ENCODE measurements around the gene EIF3A.
"Not testable (repeated sequence)": the region's sequence is repeated elsewhere in the genome, so short reads cannot be mapped to it uniquely, and the experiment has no call there.

Gene EIF3A, protein sequence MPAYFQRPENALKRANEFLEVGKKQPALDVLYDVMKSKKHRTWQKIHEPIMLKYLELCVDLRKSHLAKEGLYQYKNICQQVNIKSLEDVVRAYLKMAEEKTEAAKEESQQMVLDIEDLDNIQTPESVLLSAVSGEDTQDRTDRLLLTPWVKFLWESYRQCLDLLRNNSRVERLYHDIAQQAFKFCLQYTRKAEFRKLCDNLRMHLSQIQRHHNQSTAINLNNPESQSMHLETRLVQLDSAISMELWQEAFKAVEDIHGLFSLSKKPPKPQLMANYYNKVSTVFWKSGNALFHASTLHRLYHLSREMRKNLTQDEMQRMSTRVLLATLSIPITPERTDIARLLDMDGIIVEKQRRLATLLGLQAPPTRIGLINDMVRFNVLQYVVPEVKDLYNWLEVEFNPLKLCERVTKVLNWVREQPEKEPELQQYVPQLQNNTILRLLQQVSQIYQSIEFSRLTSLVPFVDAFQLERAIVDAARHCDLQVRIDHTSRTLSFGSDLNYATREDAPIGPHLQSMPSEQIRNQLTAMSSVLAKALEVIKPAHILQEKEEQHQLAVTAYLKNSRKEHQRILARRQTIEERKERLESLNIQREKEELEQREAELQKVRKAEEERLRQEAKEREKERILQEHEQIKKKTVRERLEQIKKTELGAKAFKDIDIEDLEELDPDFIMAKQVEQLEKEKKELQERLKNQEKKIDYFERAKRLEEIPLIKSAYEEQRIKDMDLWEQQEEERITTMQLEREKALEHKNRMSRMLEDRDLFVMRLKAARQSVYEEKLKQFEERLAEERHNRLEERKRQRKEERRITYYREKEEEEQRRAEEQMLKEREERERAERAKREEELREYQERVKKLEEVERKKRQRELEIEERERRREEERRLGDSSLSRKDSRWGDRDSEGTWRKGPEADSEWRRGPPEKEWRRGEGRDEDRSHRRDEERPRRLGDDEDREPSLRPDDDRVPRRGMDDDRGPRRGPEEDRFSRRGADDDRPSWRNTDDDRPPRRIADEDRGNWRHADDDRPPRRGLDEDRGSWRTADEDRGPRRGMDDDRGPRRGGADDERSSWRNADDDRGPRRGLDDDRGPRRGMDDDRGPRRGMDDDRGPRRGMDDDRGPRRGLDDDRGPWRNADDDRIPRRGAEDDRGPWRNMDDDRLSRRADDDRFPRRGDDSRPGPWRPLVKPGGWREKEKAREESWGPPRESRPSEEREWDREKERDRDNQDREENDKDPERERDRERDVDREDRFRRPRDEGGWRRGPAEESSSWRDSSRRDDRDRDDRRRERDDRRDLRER (N-terminal part only)

GRCh38 chr10:119080521-119081259 is at the start of gene EIF3A:
TSS of gene EIF3A (minus strand) at chr10:119080817. CDS start at chr10:119080676, 141 bp downstream.
- FAIRE-seq = no peak

GRCh38 chr10:119129721-119130120 is 49.1 kb upstream of the EIF3A start:
- no peak for FAIRE-seq
- no peak for DNase-seq (ENCODE audit: low spot score)

More at GRCh38 chr10:119080521-119081259, at the start of gene EIF3A:
- peak; percentile 77 for DNase-seq (ENCODE audit: low spot score)

DNA sequence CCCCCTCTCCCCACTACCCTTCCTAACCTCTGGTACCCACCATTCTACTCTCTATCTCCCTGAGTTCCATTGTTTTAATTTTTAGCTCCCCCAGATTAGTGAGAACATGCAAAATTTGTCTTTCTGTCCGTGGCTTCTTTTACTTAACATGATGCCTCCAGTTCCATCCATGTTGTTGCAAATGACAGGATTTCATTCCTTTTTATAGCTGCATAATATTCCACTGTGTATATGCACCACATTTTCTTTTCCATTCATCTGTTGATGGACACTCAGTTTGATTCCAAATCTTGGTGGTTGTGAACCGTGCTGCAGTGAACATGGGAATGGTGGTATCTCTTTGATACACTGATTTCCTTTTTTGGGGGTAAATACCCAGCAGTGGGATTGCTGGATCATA is 45.3 kb upstream of the EIF3A start:
- no peak for FAIRE-seq

GRCh38 chr10:119120875-119121274 is 40.3 kb upstream of the EIF3A start:
- no peak for DNase-seq (ENCODE audit: low spot score)
- FAIRE-seq = no peak

More for the DNA sequence above, 45.3 kb upstream of the EIF3A start:
- no peak for DNase-seq (ENCODE audit: low spot score)

DNA sequence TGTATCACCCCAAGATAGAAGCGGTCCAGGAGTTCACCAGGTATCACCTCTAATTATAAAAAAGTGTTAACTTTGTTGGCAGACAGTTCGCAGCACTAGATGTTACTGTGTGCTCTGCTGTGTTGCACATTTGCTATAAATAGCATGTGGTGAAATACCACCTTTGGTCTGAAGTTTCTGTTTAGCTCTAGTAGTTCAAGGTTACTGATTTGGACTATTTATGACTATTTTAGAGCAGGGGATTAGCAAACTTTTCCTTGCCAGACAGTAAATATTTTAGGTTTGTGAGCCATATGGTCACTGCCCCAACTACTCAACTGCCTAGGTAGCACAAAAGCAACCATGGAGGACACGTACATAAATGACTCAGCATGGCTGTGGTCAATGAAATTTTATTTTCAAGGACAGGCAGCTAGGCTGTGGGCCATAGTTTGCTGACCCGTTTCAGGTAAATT is 39.8 kb upstream of the EIF3A start:
- DNase-seq (ENCODE audit: low spot score) (peak; percentile 60), FAIRE-seq (peak; percentile 89)

DNA sequence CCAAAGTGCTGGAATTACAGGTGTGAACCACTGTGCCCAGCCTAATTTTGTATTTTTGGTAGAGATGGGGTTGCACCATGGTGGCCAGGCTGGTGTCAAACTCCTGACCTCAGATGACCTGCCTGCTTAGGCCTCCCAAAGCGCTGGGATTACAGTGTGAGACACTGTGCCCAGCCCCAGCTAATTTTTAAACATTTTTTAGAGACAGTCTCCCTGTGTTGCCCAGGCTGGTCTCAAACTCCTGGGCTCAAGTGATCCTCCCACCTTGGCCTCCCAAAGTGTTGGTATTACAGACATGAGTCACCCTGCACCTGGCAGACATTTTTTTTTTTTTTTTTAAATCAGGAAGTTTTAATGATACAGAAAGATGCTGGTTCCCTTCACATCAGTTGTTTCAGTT is 38.8 kb upstream of the EIF3A start:
- no peak for DNase-seq (ENCODE audit: low spot score)
- no peak for FAIRE-seq

GRCh38 chr10:119118231-119118630 is 37.6 kb upstream of the EIF3A start:
- FAIRE-seq (no peak), DNase-seq (ENCODE audit: low spot score) (no peak)

DNA sequence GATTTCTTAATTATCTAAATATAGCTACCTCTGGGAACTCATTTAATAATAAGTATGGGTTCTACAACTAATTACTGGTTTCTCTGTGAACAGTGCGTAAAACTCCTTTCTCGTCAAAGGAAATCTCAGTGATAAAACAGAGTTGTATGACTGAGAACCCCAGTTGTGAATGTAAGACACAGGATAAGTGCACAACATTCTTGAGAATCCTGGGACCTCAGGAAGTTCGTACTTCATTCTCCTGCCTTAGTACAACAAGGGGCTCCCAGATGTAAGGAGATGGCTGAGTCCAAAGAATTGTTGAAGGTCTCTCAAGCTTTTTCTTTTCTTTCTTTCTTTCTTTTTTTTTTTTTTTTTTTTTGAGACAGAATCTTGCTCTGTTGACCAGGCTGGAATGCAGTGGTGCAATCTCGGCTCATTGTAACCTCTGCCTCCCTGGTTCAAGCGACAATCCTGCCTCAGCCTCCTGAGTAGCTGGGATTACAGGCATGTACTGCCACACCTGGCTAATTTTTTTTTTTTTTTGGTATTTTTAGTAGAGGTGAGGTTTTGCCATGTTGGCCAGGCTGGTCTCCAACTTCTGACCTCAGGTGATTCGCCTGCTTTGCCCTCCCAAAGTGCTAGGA is 35.8 kb upstream of the EIF3A start:
- no peak for DNase-seq (ENCODE audit: low spot score)
- no peak for FAIRE-seq

- FAIRE-seq = no peak
- DNase-seq (ENCODE audit: low spot score) = no peak
Observed at GRCh38 chr10:119115926-119116325, 35.3 kb upstream of the EIF3A start.

- FAIRE-seq (no peak), DNase-seq (ENCODE audit: low spot score) (no peak)
Observed at GRCh38 chr10:119113751-119114732, 33.4 kb upstream of the EIF3A start.

- no peak for FAIRE-seq
- no peak for DNase-seq (ENCODE audit: low spot score)
Observed at GRCh38 chr10:119112056-119112455, 31.4 kb upstream of the EIF3A start.

GRCh38 chr10:119107771-119108170 is 27.2 kb upstream of the EIF3A start:
- not testable (repeated sequence) for FAIRE-seq; DNase-seq (ENCODE audit: low spot score)

DNA sequence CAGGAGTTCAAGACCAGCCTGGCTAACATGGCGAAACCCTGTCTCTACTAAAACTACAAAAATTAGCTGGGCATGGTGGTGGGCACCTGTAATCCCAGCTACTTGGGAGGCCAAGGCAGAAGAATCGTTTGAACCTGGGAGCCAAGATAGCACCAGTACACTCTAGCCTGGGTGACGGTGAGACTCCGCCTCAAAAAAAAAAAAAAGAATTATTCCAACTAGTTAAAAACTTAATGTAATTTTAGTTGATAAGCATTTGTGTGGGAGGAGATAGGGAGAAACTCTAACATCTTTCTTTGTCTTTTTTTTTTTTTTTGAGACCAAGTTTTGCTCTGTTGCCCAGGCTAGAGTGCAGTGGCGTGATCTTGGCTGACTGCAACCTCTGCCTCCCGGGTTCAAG is 26.5 kb upstream of the EIF3A start:
- not testable (repeated sequence) for FAIRE-seq; DNase-seq (ENCODE audit: low spot score)

- not testable (repeated sequence) for DNase-seq (ENCODE audit: low spot score); FAIRE-seq
Observed at GRCh38 chr10:119105899-119106298, 25.3 kb upstream of the EIF3A start.

GRCh38 chr10:119105155-119105554 is 24.5 kb upstream of the EIF3A start:
- DNase-seq (ENCODE audit: low spot score) = no peak
- FAIRE-seq = no peak

DNA sequence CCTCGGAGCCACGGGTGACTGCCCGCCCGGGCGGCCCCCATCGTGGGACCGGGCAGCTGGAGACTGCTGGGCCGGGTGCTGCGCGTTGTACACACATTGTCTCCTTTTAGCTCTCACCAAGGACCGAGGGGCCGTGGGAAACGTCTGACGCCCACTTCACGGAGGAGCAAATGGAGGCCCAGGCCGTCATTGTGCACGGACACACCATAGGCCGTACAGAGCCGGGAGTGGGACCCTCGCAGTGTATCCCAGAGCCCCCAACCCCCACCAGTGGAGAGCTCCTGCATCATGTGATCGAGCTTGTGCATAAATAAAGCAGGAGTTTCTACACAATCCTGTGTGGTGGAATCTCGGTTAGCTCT is 24.0 kb upstream of the EIF3A start:
- no peak for FAIRE-seq

GRCh38 chr10:119103903-119104653 is 23.5 kb upstream of the EIF3A start, which contains the start of gene DENND10:
TSS of gene DENND10 (plus strand) at chr10:119104113. CDS start at chr10:119104143, 30 bp downstream.
- peak; percentile 50 for DNase-seq (ENCODE audit: low spot score)
- no peak for FAIRE-seq

More for the DNA sequence above, 24.0 kb upstream of the EIF3A start:
- no peak for DNase-seq (ENCODE audit: low spot score)

All from RCC 7860 (cell line).